Sciatic nerve (tissue), 2 donors: ENCODE measurements around the gene RNGTT. TPM values are rescaled to one million over a fixed set of nuclear protein-coding genes. Genes with fewer than 3 reads are reported as not detected.
"Not testable (repeated sequence)": the region's sequence is repeated elsewhere in the genome, so short reads cannot be mapped to it uniquely, and the experiment has no call there.

Source experiments
- ATAC-seq: fragments of 200-7000 bp; cut with Tn5 transposase; one replicate; pipeline ENCODE4 v1.9.1; 2020; ENCODE audit warnings: mild to moderate bottlenecking, moderate library complexity
- DNase-seq: peaks from one replicate; pipeline ENCODE4 v3.0.0-alpha.2; 2020; ENCODE audit warnings: low spot score
- intact Hi-C: fragments of 100-400 bp; cut with DNase I; formaldehyde crosslinking; loops from one replicate; pipeline ENCODE4 v1.14.2; 2022
- total RNA-seq: library from RNA; stranded (reverse); fragmentation: NEBNext Ultra II Directional; extraction: Animal tissue kit (Norgen Biotek cat#: 25700); gene quantifications from one replicate; pipeline ENCODE4 v1.2.1, GENCODE V29; 2021
- donor health status: DM: no; HTN: no; CAD: no.
- donor health status: DM: no; HTN: no; CAD: no.

Gene RNGTT
- total RNA-seq, 1 donor from 2014 or later = 13.2 TPM

DNA sequence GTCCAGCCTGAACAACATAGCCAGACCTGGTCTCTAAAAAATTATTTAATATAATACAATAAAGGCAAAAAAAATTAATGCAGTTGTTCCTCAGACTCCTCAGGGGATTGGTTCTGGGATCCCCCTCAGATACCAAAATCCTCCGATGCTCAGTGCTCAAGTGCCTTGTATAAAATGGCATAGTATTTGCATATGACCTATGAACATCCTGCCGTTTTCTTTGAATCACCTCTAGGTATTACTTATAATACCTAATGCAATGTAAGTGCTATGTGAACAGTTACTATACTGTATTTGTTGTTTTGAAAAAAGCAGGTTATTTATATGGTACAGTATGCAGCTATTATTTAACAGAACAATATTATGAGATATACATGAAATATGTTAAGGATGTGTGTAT is 43.3 kb downstream of the RNGTT start:
- ATAC-seq (no peak), DNase-seq (no peak)
- intact Hi-C loops = loop anchor here (2.0 kb wide), 1 partner anchor 55 kb away; no protein-coding TSS in a partner anchor

DNA sequence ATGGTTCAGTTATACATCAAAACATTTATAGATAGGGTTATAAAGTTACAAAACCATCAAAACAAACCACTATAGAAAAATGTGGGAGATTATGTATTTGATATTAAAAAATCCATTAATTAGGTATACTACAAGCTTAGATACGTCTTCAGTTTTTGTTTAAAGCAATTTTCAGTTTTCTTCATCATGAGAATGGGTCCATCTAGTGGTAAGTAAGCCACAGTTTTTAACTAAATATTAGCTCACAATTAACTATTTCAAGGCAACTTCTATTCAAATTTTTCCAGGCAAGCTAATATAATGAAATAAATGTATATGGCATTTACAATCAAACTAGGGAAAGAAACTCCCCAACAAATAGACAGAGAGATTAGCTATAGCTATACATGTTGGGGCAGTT is 44.4 kb downstream of the RNGTT start:
- DNase-seq = no peak
- no peak for ATAC-seq
- intact Hi-C loops = no loop called here

DNA sequence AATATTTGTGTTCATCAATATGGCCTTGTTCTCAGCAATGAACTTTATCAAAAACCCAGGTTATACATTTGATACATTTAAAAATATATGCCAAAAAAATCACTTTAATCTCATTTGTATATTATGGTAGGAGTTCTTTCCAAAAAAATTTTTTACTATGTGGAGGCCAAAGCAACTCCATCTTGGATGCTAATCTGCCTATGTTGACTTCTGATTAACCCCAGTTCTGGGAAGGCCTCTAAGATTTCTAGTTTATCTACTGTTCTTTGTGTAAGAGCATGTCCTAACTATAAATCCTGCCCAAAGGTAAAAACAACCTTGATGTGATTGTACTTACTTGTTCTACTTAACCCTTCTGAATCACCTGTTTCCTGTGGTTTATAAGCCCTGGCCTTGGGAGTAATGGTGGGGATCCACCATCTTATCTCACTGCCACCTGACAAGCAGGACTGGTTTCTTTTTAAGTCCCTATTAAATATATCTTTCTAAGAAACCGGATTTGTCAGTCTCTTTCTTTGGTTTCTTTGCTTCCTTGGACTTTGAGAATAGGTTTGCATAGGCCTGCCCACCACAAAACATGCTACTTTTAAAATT is 46.7 kb downstream of the RNGTT start:
- DNase-seq = no peak
- intact Hi-C loops = no loop called here
- ATAC-seq = no peak

DNA sequence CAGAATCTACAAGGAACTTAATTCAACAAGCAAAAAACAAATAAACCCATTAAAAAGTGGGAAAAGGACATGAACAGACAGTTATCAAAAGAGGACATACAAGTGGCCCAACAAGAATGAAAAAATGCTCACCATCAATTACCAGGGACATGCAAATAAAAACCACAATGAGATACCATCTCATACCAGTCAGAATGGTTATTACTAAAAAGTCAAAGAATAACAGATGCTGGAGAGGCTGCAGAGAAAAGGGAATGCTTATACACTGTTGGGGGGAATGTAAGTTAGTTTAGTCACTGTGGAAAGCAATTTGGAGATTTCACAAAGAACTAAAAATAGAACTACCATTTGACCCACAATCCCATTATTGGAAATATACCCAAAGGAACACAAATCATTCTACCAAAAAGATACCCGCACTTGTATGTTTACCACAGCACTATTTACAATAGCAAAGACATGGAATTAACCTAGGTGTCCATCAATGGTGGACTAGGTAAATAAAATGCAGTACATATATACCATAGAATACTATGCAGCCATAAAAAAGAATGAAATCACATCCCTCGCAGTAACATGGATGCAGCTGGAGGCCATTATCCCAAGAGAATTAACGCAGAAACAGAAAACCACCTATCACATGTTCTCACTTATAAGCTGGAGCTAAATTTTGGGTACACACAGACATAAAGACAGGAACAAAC is 48.4 kb downstream of the RNGTT start:
- no peak for DNase-seq
- no peak for ATAC-seq

GRCh38 chr6:88914180-88914579 is 49.2 kb downstream of the RNGTT start:
- intact Hi-C loops = no loop called here
- no peak for DNase-seq
- no peak for ATAC-seq

More for the DNA sequence above, 48.4 kb downstream of the RNGTT start:
- intact Hi-C loops = no loop called here

DNA sequence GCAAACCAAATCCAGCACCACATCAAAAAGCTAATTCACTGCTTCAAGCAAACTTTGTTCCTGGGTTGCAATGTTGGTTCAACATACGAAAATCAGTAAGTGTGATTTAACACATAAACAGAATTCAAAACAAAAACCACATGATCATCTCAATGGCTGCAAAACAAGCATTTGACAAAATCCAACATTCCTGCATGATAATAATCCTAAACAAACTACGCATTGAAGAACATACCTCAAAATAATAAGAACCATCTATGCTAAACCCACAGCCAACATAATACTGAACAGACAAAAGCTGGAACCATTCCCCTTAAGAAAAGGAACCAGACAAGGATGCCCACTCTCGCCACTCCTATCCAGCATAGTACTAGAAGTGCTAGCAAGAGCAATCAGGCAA is 49.9 kb downstream of the RNGTT start:
- intact Hi-C loops = no loop called here
- ATAC-seq = no peak

DNA sequence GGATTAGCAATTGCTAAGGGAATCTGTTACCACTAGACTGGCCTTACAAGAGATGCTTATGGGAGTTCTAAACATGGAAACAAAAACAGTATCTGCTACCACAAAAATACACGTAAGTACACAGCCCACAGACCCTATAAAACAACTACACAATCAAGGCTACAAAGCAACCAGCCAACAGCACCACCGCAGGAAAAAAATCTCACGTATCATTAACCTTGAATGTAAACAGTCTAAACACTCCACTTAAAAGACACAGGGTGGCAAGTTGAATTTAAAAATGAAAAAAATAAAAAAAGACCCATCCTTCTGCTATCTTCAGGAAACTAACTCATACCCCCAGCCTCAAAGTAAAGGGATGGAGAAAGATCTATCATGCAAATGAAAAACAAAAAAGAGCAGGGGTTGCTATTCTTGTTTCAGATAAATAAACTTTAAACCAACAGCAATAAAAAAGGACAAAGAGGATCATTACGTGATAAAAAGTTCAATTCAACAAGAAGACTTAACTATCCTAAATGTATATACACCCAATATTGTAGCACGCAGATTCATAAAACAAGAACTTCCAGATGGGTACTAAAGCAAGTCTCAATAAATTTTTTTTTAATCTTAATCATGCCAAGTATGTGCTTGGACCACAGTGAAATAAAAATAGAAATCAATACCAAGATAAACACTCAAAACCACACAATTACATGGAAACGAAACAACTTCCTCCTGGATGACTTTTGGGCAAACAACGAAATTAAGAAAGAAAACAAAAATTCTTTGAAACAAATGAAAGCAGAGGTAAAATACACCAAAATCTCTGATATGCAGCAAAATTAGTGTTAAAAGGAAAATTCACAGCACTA is 52.3 kb downstream of the RNGTT start:
- intact Hi-C loops = no loop called here
- peak; percentile 57 for ATAC-seq
- DNase-seq = no peak

More for the DNA sequence above, 49.9 kb downstream of the RNGTT start:
- DNase-seq = no peak

DNA sequence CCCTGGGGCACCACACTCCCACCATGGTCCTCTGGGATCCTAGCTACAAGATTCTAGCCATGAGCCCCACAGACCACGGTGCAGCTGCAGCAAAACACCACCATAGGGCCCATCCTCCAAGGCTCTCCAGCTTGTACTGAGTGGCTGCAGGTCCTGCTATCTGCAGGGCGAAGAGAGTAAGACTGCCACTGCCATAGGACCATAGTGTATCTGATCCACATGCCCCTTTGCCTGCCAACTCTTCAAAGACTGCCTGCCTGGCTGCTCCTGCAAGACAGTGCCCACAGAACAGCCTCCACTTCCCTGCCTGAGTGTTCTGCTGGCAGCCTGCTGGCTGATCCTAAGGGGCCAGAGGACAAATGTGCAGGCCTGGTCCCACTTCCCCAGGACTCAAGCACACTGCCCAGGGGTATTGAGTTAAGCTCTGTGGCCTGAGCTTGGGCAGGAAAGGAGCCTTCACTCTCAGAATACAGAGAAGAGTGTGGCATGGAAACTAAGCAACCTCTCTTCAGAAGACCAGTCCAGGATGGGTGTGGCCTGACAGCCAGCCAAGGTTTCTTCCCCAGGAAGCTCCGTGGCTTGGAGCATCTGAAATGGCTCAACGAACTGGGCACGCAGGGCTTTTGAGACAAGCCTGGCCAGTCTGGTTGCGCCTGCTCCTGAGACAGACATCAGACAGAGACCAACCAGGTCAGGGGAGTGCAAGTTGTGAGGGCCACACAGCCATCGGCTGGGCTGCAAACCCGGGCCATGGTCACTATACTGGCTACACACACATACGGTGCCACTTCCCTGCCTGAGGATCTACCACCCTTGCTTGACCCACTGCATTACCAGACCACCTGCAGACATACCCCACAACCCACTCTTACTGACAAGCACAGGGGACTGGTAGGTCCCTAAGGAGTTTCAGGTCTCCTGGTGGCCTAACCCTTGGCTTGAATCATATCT is 54.5 kb downstream of the RNGTT start:
- intact Hi-C loops = no loop called here
- no peak for DNase-seq
- ATAC-seq = no peak

- ATAC-seq, intact Hi-C loops, DNase-seq: not testable (repeated sequence)
Observed at GRCh38 chr6:88907148-88907547, 56.3 kb downstream of the RNGTT start.

DNA sequence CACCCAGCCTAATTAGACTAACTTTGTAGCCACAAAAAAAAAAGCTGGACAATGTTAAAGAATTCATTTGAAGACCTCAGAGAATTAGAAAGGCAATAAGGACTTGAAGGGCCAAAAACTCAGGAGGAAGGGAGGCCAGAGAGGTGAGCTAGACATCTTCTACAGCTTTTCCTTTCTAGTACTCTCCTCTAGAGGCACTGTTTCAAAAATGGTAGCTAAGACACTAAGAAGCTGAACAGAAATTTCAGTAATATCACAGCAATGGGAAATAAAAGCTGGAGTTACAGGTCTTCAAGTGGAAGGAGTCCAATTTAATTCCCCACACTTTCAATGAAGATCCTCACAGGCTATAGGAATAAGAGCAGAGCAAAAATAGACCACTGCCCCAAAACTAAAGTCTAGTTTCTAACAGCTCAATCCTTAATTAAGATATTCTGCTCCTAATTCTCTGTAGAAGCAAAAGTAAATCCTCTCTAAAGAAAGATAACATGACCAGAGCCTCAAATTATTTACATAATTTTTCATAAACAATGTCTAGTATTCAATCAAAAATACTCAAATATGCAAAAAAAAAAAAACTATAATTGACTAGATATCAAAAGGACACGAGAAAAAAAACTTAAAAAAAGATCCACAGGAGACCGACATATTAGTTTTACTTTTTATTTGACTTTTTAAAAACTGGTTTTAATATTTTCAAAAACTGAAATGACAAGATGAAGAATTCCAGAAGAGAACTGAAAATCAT is 63.7 kb downstream of the RNGTT start:
- intact Hi-C loops = no loop called here
- DNase-seq (no peak), ATAC-seq (no peak)

DNA sequence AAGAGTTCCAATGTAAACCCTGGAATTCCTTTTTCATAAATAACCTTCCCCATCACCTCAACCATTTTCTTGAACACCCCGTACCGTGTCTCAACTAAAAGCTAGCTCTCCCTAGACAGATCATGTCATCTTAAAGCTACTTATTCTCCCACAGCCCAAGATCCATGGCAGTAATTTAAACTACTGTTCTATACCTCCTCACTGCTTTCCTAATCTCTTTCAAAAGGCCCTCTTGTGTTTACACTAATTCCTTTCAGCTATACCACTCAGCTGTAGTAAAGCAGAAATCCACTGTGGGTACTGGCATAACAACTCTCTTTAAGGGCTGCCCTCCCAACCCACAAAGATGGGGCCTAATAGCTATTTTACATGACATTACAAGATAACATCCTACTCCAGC is 67.5 kb downstream of the RNGTT start:
- no peak for ATAC-seq
- intact Hi-C loops = no loop called here
- no peak for DNase-seq

DNA sequence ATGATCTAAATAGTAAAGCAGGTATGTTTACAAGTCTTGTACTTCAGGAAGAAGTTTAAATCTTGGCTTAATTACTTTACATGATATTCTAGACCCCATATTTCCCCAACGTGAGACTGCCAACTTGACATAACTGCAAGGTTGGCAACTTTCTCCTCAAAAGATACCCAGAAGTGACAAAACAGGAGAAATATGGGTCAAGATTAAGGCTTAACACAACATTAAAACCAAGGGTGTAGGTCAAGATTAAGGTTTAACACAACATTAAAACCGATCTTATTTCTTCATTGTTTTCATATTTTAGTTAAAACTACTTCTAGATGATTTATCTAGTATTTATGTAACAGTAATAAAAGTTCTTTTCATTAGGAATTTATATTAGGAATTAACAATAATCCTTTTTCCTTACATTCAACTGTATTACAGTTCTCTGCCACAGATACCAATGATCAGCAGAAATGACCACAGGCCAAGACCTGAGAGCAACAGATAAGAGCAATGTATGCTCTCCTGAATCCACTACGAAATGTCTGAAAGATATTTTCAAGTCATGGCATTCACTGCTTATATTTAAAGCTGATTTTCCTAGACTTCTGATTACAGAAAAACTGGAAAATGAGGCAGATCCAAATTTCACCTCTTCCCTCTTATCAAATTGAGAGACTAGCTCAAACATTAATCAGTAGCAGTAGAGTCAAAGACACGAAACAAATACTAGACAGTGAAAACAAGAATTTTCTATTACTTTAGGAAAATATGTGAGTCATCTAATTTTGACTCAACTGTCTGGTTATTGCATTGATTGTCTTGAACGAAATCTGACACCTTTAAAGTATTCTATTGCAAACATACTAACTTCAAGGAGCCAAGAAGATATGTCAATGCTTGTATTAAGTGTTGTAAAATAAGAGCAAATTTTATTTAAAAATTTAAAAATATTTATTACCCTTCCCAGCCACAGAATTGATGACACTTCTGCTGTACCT is 72.3 kb downstream of the RNGTT start:
- DNase-seq (no peak), ATAC-seq (no peak)
- intact Hi-C loops = no loop called here

DNA sequence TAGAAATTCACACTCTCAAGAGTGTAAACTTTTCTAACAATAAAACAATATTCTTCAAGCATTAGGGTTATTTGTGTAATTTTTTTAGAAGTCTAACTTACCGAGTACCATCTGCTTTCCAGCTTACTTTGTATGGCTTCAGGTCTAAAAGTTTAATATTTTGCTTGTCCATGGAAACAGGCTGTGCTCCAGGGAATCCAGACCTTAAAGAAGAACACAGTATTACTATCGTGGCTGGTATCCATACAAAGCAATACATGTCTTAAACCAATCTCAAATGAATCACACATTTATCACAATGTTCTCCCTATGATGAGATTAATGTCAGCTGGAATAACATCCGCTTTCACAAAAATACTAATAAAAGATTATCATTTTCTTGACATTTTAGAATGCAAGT is 73.0 kb downstream of the RNGTT start:
- intact Hi-C loops = no loop called here
- DNase-seq = no peak

DNA sequence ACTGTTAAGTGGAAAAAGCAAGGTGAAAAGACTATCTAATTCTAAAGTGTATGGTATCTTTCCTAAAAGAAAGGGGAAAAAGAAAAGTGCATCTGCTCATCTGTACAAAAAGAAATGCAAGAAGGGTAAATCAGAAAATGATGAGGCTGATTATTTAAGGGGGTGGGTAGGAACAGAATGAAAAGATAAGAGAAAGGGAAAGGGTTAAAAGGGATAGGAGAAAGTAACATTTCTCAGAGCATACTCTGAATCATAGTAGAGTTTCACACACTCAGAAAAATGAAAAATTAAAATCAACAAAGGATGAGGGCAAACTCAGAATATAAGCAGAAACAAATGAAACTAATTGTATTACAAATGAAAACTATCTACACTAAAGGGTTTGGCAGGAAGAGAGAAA is 79.1 kb downstream of the RNGTT start:
- no peak for DNase-seq
- intact Hi-C loops = loop anchor here (10.0 kb wide), 1 partner anchor 130 kb away; no protein-coding TSS in a partner anchor
- no peak for ATAC-seq

More for the DNA sequence above, 73.0 kb downstream of the RNGTT start:
- ATAC-seq = no peak

DNA sequence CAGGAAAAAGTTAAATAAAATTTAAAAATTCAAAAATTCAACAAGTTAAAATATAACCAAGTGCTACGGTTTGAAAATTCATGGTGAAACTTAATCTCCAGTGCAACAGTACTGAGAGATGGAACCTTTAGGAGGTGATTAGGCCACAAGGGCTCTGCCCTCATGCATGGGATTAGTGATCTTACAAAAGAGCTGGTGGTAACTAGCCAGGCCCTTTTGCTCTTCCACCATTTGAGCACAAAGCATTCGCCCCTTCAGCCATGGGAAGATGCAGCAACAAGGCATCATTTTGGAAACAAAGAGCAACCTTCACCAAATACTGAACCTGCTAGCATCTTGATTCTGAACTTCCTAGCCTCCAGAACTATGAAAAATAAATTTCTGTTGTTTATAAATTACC is 80.9 kb downstream of the RNGTT start:
- DNase-seq (no peak), ATAC-seq (no peak)
- intact Hi-C loops = loop anchor here (10.0 kb wide), 1 partner anchor 128 kb away; no protein-coding TSS in a partner anchor

- DNase-seq = no peak
- intact Hi-C loops = loop anchor here (10.0 kb wide), 1 partner anchor 127 kb away; no protein-coding TSS in a partner anchor
- no peak for ATAC-seq
Observed at GRCh38 chr6:88881451-88881850, 82.0 kb downstream of the RNGTT start.

GRCh38 chr6:88880021-88880420 is 83.4 kb downstream of the RNGTT start:
- intact Hi-C loops = loop anchor here (10.0 kb wide), 1 partner anchor 125 kb away; no protein-coding TSS in a partner anchor
- DNase-seq = no peak
- ATAC-seq = no peak
